Body of pancreas (tissue), 4 donors: ENCODE measurements around the gene ADGRD1. TPM values are rescaled to one million over a fixed set of nuclear protein-coding genes. Genes with fewer than 3 reads are reported as not detected.

ENCODE experiments used
- ATAC-seq: fragments of 150-250 bp; one replicate; pipeline ENCODE4 v1.9.1; 2016
- DNase-seq, 4 donors: peaks; one replicate each; pipeline ENCODE4 v3.0.0-alpha.2; 2019
- H3K27ac ChIP-seq, 4 donors: fragments of 200-600 bp; sonication (generic); 1 replicate in 3 of 4; 2 replicates in 1 of 4; pipeline versions ENCODE4 v1.5.1 to v1.6.1; 2016 to 2019; ENCODE audit warnings: mild to moderate bottlenecking in 1 of 4, mixed read lengths in 1 of 4, moderate library complexity in 1 of 4
- H3K27me3 ChIP-seq, 2 donors: fragments of 200-600 bp; sonication (generic); one replicate each; pipeline ENCODE4 v1.6.0; 2016; ENCODE audit warnings: mild to moderate bottlenecking in 1 of 2
- H3K36me3 ChIP-seq, 2 donors: fragments of 200-600 bp; sonication (generic); replicated peaks in 1 of 2; 2 replicates each; pipeline ENCODE4 v1.5.1; 2016; ENCODE audit warnings: low read depth in 2 of 2; ENCODE audit not compliant: insufficient read depth in 1 of 2
- H3K4me1 ChIP-seq: fragments of 200-600 bp; sonication (generic); one replicate; pipeline ENCODE4 v1.6.0; 2016
- H3K4me3 ChIP-seq, 2 donors: fragments of 200-600 bp; sonication (generic); 1 replicate in 1 of 2; 2 replicates in 1 of 2; pipeline ENCODE4 v1.5.1; 2016 to 2019
- H3K9me3 ChIP-seq, 3 donors: fragments of 200-600 bp; sonication (generic); 1 replicate in 2 of 3; 2 replicates in 1 of 3; pipeline ENCODE4 v1.5.1; 2016
- POLR2A ChIP-seq, 3 donors: fragments of 450-650 bp; IDR thresholded peaks; one replicate each; pipeline ENCODE4 v1.6.1; 2016; ENCODE audit warnings: antibody characterized with exemption in 3 of 3, mild to moderate bottlenecking in 2 of 3
- WGBS, 2 donors: methylation state at CpG; one replicate each; pipeline ENCODE4 v1.1.5; 2017; 5-methylcytosine and 5-hydroxymethylcytosine counted together
- intact Hi-C: fragments of 100-400 bp; cut with DNase I; formaldehyde crosslinking; loops from one replicate; pipeline ENCODE4 v1.15.1; 2023
- total RNA-seq, 2 donors: library from RNA; depleted of rRNA; stranded (reverse); fragments of >200 nt; gene quantifications; one replicate each; pipeline ENCODE4 v1.1.0, GENCODE V29; 2016
- TF ChIP-seq, protein P1 (sequence below), 7 experiments: fragments of 450-650 bp in 4 of 7; fragments of 200-600 bp in 3 of 7; sonication (generic) in 3 of 7; IDR thresholded peaks; one replicate each; pipeline ENCODE4 v1.5.1; 2016 to 2019; ENCODE audit warnings: antibody characterized with exemption in 7 of 7

ADGRD1 gene
- total RNA-seq, 2 donors from 2014 or later: 4.4 to 4.9 TPM

DNA sequence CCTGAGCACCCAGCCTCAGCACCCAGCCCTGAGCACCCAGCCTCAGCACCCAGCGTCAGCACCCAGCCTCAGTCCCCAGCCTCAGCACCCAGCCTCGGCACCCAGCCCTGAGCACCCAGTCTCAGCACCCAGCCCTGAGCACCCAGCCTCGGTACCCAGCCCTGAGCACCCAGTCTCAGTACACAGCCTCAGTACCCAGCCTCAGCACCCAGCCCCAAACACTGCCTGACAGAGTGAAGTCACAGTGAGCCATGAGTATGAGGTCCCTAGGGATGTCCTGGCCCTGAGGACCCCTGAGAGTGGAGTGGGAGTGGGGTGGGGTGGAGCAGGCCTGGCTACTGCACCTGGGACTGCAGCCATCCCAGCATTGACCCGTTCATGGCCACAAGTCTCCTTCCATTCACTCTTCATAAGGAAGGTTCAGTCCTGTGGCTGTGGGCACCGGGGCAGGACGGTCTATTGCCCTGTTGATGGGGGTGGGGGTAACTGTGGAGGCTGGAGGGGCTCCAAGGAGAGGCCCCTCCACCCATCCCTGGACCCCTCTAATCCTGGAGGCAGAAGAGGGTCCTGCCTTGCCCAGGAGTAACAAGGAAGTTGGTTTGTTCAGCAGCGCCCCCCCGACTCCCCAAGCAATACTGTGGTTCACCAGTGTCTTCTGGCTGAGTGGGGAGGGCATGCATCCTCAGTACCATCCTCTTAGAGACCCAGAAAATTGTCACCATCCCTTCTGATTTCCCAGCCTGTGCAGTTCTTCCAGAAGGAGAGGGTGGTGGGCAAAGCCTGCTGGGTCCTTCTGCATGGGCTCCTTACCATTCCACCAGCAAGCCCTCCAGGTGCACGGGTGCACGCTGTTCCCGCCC lies 140.5 kb downstream of the ADGRD1 start:
- 89 to 96% methylated on average over 5 to 11 of the region's 11 CpGs for WGBS, 2 donors
- no peak for ATAC-seq
- intact Hi-C loops: no loop called here

DNA sequence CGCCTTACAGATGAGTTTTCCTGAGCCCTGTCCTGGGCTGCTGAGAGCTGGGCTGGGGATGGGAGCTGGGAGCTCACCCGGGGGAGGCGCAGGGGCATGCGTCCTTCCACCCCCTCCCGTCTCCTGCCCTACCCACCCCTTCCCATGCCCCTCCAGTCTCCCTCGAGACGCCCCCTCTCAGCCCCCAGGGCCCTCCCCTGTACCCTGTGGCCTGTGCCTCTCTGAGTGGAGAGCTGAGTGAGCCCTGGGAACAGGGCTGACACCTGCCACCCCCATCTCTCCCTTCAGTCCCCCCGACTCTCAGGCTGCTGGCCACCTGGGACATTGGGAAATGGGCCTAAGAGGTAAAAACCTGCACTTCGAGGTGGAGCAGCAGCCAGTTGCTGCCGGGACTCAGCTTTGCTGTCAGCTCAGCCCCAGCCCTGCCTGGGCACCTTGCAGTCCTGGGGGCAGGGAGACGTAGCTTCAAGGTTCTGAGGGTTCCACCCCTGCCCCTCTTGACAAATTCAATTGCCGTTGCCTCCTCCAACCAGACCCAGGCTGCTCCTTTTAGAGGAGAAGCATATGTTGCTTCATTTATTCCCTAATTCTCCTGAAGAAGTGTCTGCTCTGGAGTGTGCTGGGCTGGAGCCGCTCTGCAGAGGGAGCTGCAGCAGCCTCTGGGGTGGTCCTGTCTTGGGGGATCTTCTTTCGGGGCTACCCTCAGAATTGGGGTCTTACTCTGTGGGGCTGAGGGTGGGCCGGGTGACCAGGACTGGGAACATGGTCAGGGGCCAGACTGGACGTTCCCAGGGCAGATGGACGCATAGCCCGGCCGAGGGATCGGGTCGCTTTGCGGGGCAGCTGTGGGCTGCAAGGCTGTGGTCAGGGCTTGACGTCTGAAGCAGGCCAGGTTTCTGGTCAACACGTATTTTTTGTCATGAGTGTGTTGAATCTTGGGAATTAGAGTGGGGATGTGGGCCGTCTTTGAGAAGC lies 141.4 kb downstream of the ADGRD1 start:
- H3K27me3 ChIP-seq: no peaks in the 10 kb centered on the region
- TF ChIP-seq POLR2A (IDR thresholded peaks at IDR 0.05): no peak
- TF ChIP-seq, protein P1, sequence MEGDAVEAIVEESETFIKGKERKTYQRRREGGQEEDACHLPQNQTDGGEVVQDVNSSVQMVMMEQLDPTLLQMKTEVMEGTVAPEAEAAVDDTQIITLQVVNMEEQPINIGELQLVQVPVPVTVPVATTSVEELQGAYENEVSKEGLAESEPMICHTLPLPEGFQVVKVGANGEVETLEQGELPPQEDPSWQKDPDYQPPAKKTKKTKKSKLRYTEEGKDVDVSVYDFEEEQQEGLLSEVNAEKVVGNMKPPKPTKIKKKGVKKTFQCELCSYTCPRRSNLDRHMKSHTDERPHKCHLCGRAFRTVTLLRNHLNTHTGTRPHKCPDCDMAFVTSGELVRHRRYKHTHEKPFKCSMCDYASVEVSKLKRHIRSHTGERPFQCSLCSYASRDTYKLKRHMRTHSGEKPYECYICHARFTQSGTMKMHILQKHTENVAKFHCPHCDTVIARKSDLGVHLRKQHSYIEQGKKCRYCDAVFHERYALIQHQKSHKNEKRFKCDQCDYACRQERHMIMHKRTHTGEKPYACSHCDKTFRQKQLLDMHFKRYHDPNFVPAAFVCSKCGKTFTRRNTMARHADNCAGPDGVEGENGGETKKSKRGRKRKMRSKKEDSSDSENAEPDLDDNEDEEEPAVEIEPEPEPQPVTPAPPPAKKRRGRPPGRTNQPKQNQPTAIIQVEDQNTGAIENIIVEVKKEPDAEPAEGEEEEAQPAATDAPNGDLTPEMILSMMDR (IDR thresholded peaks at IDR 0.05): no peak
- H3K27ac ChIP-seq: no peak overlapping the region
- no peaks in the 10 kb centered on the region for H3K36me3 ChIP-seq
- ATAC-seq (no peak), DNase-seq (peak in 1 of 4 donors; percentile 9)
- no peak overlapping the region for H3K4me3 ChIP-seq
- H3K9me3 ChIP-seq: no peaks in the 10 kb centered on the region
- no peaks in the 10 kb centered on the region for H3K4me1 ChIP-seq
- WGBS, 2 donors: 78 to 93% methylated on average over 19 to 22 of the region's 25 CpGs
- intact Hi-C loops: no loop called here

More for the DNA sequence above, 140.5 kb downstream of the ADGRD1 start:
- Histone ChIP-seq H3K9me3 (no peaks in the 10 kb centered on the region), H3K36me3 (no peaks in the 10 kb centered on the region), H3K4me3 (no peak overlapping the region), H3K27ac (no peak overlapping the region), H3K27me3 (no peaks in the 10 kb centered on the region), H3K4me1 (no peaks in the 10 kb centered on the region)
- TF ChIP-seq POLR2A (IDR thresholded peaks at IDR 0.05): no peak
- TF ChIP-seq, protein P1 (IDR thresholded peaks at IDR 0.05): no peak
- peak in 2 of 4 donors; percentile 5 to 9 for DNase-seq

DNA sequence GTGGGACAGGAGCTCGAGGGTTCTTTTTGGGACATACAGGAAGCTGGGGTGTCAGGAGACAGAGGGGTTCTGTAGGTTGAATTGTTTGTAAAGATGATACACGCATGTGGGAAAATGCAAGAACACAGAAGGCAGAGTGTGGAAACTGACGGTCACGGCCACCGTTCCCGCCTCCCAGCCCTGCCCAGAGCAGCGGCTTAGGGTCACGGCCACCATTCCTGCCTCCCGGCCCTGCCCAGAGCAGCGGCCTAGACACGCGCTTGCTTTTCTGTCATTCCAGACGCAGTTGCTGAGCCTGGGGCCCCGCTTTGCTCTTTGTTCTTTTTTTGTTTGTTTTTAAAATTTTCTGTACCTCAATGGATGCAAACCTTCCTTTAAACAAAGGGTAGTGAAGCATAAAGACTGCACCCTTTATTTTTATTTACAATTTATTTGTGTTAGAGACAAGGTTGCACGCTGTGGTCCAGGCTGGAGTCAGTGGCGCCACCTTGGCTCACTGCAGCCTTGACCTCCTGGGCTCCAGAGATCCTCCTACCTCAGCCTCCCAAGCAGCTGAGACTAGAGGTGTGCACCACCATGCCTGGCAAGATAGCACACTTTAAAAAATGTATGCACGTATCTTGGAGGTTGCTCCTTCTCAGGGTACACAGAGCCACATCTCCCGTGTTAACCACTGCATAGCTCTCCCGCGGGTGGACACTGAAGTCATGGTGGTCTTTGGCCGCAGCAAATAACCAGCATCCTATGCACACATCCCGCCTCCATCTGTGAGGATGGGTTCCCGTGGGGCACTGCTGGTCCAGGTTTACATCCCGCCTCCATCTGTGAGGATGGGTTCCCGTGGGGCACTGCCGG lies 142.3 kb downstream of the ADGRD1 start:
- ATAC-seq (no peak), DNase-seq (no peak)
- Histone ChIP-seq H3K36me3 (no peaks in the 10 kb centered on the region), H3K27ac (no peak overlapping the region), H3K4me1 (no peaks in the 10 kb centered on the region), H3K9me3 (no peaks in the 10 kb centered on the region), H3K27me3 (no peaks in the 10 kb centered on the region), H3K4me3 (no peak overlapping the region)
- no peak for TF ChIP-seq POLR2A (IDR thresholded peaks at IDR 0.05)
- TF ChIP-seq, protein P1 (IDR thresholded peaks at IDR 0.05): no peak
- WGBS, 2 donors: 73 to 76% methylated on average over 21 to 26 of the region's 26 CpGs
- intact Hi-C loops: no loop called here

DNA sequence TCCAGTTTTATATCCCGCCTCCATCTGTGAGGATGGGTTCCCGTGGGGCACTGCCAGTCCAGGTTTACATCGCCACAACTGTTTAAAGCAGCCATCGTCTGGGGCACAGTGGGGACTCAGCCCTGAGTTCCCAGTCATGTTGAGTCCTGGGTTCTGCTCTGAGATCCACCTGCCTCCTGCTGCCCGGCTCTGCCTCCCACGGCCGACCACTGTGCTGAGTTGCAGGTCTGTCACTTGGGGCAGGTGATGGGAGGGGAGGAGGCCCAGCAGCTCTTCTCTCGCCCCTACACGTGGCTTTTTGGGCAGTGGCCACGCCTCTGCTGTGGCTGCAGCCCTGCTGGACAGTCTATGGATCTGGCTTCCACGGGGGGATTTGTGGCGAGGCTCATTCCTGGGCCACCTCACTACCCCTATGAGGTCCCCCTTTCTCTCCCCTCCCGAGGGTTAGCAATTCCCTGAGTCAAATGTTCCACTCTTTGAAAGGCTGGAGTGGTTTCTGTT lies 143.0 kb downstream of the ADGRD1 start:
- intact Hi-C loops: no loop called here

More for the DNA sequence above, 143.0 kb downstream of the ADGRD1 start:
- DNase-seq (no peak), ATAC-seq (no peak)
- Histone ChIP-seq H3K27ac (no peak overlapping the region), H3K4me1 (no peaks in the 10 kb centered on the region), H3K9me3 (no peaks in the 10 kb centered on the region), H3K4me3 (no peak overlapping the region), H3K27me3 (no peaks in the 10 kb centered on the region), H3K36me3 (no peaks in the 10 kb centered on the region)
- TF ChIP-seq, protein P1 (IDR thresholded peaks at IDR 0.05): no peak
- TF ChIP-seq POLR2A (IDR thresholded peaks at IDR 0.05): no peak
- WGBS, 2 donors: 79 to 100% methylated on average over 1 to 13 of the region's 13 CpGs
